Caco-2 (cell line): ENCODE results near the gene DSCAM. TPM values are rescaled to one million over a fixed set of nuclear protein-coding genes. Genes with fewer than 3 reads are reported as not detected.

Source experiments
- BruUV-seq: library from RNA; stranded (reverse); fragments of 400-500 nt; replicated peaks from 2 replicates; lab custom pipeline; 2021; lab: Mats Ljungman, UMichigan
- CTCF ChIA-PET: fragments of 300-600 bp; sonication (Branson Sonifier 250); formaldehyde crosslinking; loops from one replicate; lab custom pipeline; 2022; ENCODE audit warnings: antibody characterized with exemption; lab: Charles Lee
- POLR2A ChIA-PET: fragments of 300-600 bp; sonication (Branson Sonifier 250); formaldehyde crosslinking; loops from one replicate; lab custom pipeline; 2022; ENCODE audit warnings: antibody characterized with exemption; lab: Charles Lee
- DNase-seq, 2 experiments: peaks; one replicate each; pipeline versions ENCODE4 v3.0.0 to v3.0.0-alpha.2; 2020 to 2022
- H3K27me3 ChIP-seq: replicated peaks from 2 replicates; pipeline ENCODE4 v1.6.0; 2011; ENCODE audit warnings: low read length; ENCODE audit not compliant: control insufficient read depth, insufficient read depth
- H3K36me3 ChIP-seq: 2 replicates; pipeline ENCODE4 v1.5.1; 2011; ENCODE audit warnings: low read length; ENCODE audit not compliant: control insufficient read depth, insufficient read depth
- H3K4me1 ChIP-seq: fragments of 250-450 bp; sonication (Bioruptor Pico); 2 replicates; pipeline ENCODE4 v1.5.1; 2020; ENCODE audit warnings: mild to moderate bottlenecking
- H3K4me3 ChIP-seq: 2 replicates; pipeline ENCODE4 v1.5.1; 2011; ENCODE audit warnings: low read depth, mild to moderate bottlenecking, control low read depth, low read length
- H3K9me3 ChIP-seq: fragments of 250-450 bp; sonication (Bioruptor Pico); 2 replicates; pipeline ENCODE4 v1.5.1; 2020; ENCODE audit warnings: mild to moderate bottlenecking, moderate library complexity
- H3K27ac Mint-ChIP-seq: one replicate; pipeline ENCODE4 v1.8.0; 2022; ENCODE audit warnings: mixed read lengths; ENCODE audit not compliant: unreplicated experiment
- H3K27me3 Mint-ChIP-seq: one replicate; pipeline ENCODE4 v1.8.0; 2022; ENCODE audit warnings: mixed read lengths; ENCODE audit not compliant: insufficient read depth, unreplicated experiment
- H3K36me3 Mint-ChIP-seq: one replicate; pipeline ENCODE4 v1.8.0; 2022; ENCODE audit warnings: mild to moderate bottlenecking, mixed read lengths; ENCODE audit not compliant: insufficient read depth, unreplicated experiment
- H3K4me1 Mint-ChIP-seq: one replicate; pipeline ENCODE4 v1.8.0; 2022; ENCODE audit warnings: low read depth, mixed read lengths; ENCODE audit not compliant: unreplicated experiment
- H3K4me3 Mint-ChIP-seq: one replicate; pipeline ENCODE4 v1.8.0; 2022; ENCODE audit warnings: mild to moderate bottlenecking, moderate library complexity, mixed read lengths; ENCODE audit not compliant: unreplicated experiment
- H3K9me3 Mint-ChIP-seq: one replicate; pipeline ENCODE4 v1.8.0; 2022; ENCODE audit warnings: mixed read lengths; ENCODE audit not compliant: unreplicated experiment
- CTCF ChIP-seq, 2 experiments: fragments of 200-600 bp in 1 of 2; IDR thresholded peaks; 1 replicate in 1 of 2; 2 replicates in 1 of 2; pipeline versions ENCODE4 v1.5.1 to v1.8.0; 2011 to 2022; ENCODE audit warnings: antibody characterized with exemption in 1 of 2, control low read depth in 1 of 2, inconsistent platforms in 1 of 2, low read depth in 1 of 2, low read length in 1 of 2, mild to moderate bottlenecking in 1 of 2, moderate library complexity in 1 of 2; ENCODE audit not compliant: insufficient read depth in 1 of 2, severe bottlenecking in 1 of 2, unreplicated experiment in 1 of 2
- intact Hi-C: fragments of 100-400 bp; cut with micrococcal nuclease; formaldehyde crosslinking; loops from one replicate; pipeline ENCODE4 v1.10.0; 2022; ENCODE audit not compliant: unreplicated experiment
- total RNA-seq: library from RNA; stranded (reverse); gene quantifications from 2 replicates; pipeline ENCODE4 v1.2.3, GENCODE V29; 2022

DSCAM gene
- total RNA-seq, 1 experiment from 2014 or later = not detected

DNA sequence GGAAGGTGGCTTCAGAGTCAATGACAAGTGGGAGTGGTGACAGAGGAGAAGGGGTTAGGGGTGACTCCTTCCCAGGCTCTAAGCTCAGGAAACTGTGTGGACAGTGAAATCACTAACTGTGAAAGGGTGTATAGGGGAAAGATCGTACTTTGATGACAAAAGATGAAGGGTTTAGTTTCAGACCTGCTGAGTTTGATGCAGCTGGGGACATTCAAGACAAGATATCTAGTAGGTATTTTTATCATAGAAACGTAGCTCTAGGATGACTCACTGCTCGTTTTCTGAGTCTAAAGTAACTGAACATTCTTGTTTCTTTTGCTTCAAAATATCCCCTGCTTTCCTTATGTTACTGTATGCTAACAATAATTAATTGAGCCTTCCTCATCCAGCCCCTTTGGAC is 830.7 kb downstream of the DSCAM start:
- ChIA-PET CTCF (no interaction called here), POLR2A (no interaction called here)
- Mint-ChIP-seq H3K27me3 (no peaks in the 10 kb centered on the region), H3K27ac (no peak overlapping the region), H3K36me3 (no peaks in the 10 kb centered on the region), H3K4me1 (no peaks in the 10 kb centered on the region), H3K9me3 (peaks cover 13% of the 10 kb centered on the region), H3K4me3 (no peak overlapping the region)
- H3K9me3 ChIP-seq = no peaks in the 10 kb centered on the region
- intact Hi-C loops = no loop called here
- H3K4me3 ChIP-seq = no peak overlapping the region
- no peak for TF ChIP-seq CTCF (IDR thresholded peaks at IDR 0.05; ENCODE audit: insufficient read depth in 1 of 2, low read depth in 1 of 2, low read length in 1 of 2, severe bottlenecking in 1 of 2, unreplicated experiment in 1 of 2)
- no TSS peak for BruUV-seq
- H3K36me3 ChIP-seq = no peaks in the 10 kb centered on the region
- no peaks in the 10 kb centered on the region for H3K4me1 ChIP-seq
- H3K27me3 ChIP-seq = no peaks in the 10 kb centered on the region
- DNase-seq = no peak

- H3K27me3 ChIP-seq = no peaks in the 10 kb centered on the region
- POLR2A ChIA-PET = no interaction called here
- BruUV-seq = no TSS peak
- no peak for TF ChIP-seq CTCF (IDR thresholded peaks at IDR 0.05; ENCODE audit: insufficient read depth in 1 of 2, low read depth in 1 of 2, low read length in 1 of 2, severe bottlenecking in 1 of 2, unreplicated experiment in 1 of 2)
- H3K36me3 Mint-ChIP-seq = no peaks in the 10 kb centered on the region
- H3K36me3 ChIP-seq = no peaks in the 10 kb centered on the region
- H3K9me3 ChIP-seq = no peaks in the 10 kb centered on the region
- H3K27me3 Mint-ChIP-seq = no peaks in the 10 kb centered on the region
- CTCF ChIA-PET = no interaction called here
- no peak overlapping the region for H3K27ac Mint-ChIP-seq
- no peaks in the 10 kb centered on the region for H3K4me1 ChIP-seq
- no peak for DNase-seq
- intact Hi-C loops = no loop called here
- H3K9me3 Mint-ChIP-seq = peaks cover 10% of the 10 kb centered on the region
- H3K4me3 Mint-ChIP-seq = no peak overlapping the region
- no peak overlapping the region for H3K4me3 ChIP-seq
- no peaks in the 10 kb centered on the region for H3K4me1 Mint-ChIP-seq
Observed at GRCh38 chr21:40015818-40016217, 831.1 kb downstream of the DSCAM start.

DNA sequence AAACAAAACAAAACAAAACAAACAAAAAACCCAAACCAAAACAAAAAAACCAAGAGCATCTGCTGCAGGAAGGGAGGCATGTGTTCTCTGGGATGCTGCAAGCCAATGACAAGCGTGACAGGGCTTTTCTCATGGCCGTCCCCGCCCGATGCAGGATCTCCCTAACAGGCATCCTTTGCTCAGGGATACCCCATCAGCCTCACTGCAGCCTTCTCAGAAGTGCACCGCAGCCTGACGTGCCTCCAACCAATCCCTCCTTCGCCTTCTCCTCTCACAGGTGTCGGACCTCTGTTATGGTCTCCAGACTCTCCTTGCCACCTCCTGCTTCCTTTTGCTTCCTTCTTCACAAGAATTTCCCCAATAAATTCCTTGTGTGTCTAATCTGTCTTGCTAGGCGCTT is 832.6 kb downstream of the DSCAM start:
- BruUV-seq = no TSS peak
- no peaks in the 10 kb centered on the region for H3K36me3 Mint-ChIP-seq
- H3K4me1 Mint-ChIP-seq = no peaks in the 10 kb centered on the region
- H3K27me3 Mint-ChIP-seq = no peaks in the 10 kb centered on the region
- Histone ChIP-seq H3K4me3 (no peak overlapping the region), H3K27me3 (no peaks in the 10 kb centered on the region), H3K36me3 (no peaks in the 10 kb centered on the region), H3K4me1 (no peaks in the 10 kb centered on the region), H3K9me3 (no peaks in the 10 kb centered on the region)
- H3K4me3 Mint-ChIP-seq = no peak overlapping the region
- intact Hi-C loops = no loop called here
- ChIA-PET POLR2A (no interaction called here), CTCF (no interaction called here)
- no peak for DNase-seq
- peaks cover under 1% of the 10 kb centered on the region for H3K9me3 Mint-ChIP-seq
- H3K27ac Mint-ChIP-seq = no peak overlapping the region
- no peak for TF ChIP-seq CTCF (IDR thresholded peaks at IDR 0.05; ENCODE audit: insufficient read depth in 1 of 2, low read depth in 1 of 2, low read length in 1 of 2, severe bottlenecking in 1 of 2, unreplicated experiment in 1 of 2)
